ENCODE measurements around the gene CFAP54.
"Not testable (repeated sequence)": the region's sequence is repeated elsewhere in the genome, so short reads cannot be mapped to it uniquely, and the experiment has no call there.

Gene CFAP54

DNA sequence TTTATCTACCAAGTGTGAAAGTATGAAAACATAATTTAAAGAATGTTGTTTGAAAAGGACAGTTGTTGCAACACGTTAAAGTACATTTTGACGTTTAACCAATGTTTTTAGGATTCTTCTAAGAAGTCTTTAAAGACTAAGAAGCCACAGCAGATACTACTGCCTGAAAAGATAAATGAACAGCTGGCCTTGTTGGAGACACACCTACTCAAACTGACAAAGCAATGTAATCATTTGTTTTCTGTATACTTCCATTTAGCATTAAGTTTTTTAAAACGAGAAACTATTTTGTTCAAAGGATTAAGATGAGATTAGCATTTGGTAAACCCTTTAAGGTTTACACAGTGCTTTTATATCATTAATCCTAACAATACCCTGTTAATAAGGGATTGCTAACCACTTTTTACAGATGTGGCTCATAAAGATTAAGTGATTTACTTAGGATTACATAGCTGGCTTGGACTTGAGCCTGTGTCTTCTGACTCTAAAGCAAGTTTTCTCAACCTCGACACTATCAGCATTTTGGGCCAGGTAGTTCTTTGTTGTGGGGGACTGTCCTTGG lies 134.4 kb downstream of the CFAP54 start:
- Histone ChIP-seq H3K4me1 (ENCODE audit: insufficient read depth, low read length) (no peaks in the 10 kb centered on the region), H3K36me3 (ENCODE audit: insufficient read depth, low read length) (no peaks in the 10 kb centered on the region), H2AFZ (ENCODE audit: low read depth, low read length) (no peak overlapping the region), H3K4me3 (ENCODE audit: low read length) (no peak overlapping the region), H3K9me3 (ENCODE audit: low read length) (no peaks in the 10 kb centered on the region), H3K27me3 (ENCODE audit: insufficient read depth, low read length) (no peaks in the 10 kb centered on the region)

DNA sequence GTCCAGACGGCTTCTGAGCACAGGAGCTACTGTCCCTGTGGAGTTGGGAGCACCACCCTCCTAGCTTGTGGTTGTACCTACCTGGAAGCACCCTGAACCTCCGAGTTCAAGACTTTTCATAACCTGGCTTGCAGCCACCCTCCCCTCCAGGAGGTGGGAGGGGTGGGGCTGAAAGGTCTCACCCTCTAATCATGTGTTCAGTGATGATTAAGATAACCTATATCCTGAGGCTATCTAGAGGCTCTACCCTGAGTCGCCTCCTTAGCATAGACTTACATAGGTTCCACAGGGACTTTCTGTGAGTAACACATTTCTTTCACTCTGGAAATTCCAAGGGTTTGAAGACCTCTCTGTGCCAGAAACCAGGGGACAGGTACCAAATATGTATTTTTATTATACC lies 146.5 kb downstream of the CFAP54 start:
- no peaks in the 10 kb centered on the region for H3K4me1 ChIP-seq (ENCODE audit: insufficient read depth, low read length)
- H2AFZ ChIP-seq (ENCODE audit: low read depth, low read length), result no peak overlapping the region
- no peaks in the 10 kb centered on the region for H3K9me3 ChIP-seq (ENCODE audit: low read length)
- H3K4me3 ChIP-seq (ENCODE audit: low read length), result no peak overlapping the region
- H3K36me3 ChIP-seq (ENCODE audit: insufficient read depth, low read length), result no peaks in the 10 kb centered on the region
- H3K27me3 ChIP-seq (ENCODE audit: insufficient read depth, low read length), result no peaks in the 10 kb centered on the region

DNA sequence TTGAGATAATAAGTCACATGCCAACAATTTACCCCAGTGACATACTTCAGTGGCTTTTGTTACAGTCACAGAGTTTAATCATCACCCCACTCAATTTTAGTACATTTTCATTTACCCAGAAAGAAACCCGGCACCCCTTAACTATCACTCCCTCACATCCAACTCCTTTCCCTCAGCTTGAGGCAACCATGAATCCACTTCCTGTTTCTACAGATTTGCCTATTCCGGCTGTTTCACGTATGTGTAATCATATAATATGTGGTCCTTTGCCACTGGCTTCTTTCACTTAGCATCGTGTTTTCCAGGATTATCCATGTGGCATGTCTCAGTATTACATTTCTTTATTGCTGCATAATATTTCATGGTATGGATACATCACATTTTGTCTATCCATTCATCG lies 147.5 kb downstream of the CFAP54 start:
- Histone ChIP-seq H2AFZ (ENCODE audit: low read depth, low read length) (no peak overlapping the region), H3K36me3 (ENCODE audit: insufficient read depth, low read length) (no peaks in the 10 kb centered on the region), H3K27me3 (ENCODE audit: insufficient read depth, low read length) (no peaks in the 10 kb centered on the region), H3K4me1 (ENCODE audit: insufficient read depth, low read length) (no peaks in the 10 kb centered on the region), H3K9me3 (ENCODE audit: low read length) (no peaks in the 10 kb centered on the region), H3K4me3 (ENCODE audit: low read length) (no peak overlapping the region)

DNA sequence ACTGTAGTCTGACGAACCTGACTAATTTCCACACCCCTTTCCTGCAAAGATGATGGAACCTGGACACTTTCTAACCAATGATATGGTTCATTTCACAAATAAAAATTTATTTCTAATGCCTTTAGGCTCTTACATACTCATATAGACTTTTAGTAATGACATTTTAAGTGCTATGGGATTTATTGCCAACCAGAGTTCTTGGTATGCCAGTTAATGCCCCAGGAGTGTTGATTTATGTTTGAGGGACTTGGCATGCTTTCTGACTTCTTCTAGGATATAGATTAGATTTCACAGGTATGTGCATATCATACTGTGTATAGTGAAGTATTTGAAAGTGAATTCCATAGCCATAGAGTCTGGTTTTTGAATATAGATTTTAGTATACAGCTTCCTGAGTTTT lies 159.5 kb downstream of the CFAP54 start:
- Histone ChIP-seq H3K9me3 (ENCODE audit: low read length) (no peaks in the 10 kb centered on the region), H3K4me3 (ENCODE audit: low read length) (no peak overlapping the region), H3K4me1 (ENCODE audit: insufficient read depth, low read length) (no peaks in the 10 kb centered on the region), H3K36me3 (ENCODE audit: insufficient read depth, low read length) (no peaks in the 10 kb centered on the region), H3K27me3 (ENCODE audit: insufficient read depth, low read length) (peaks cover 3% of the 10 kb centered on the region), H2AFZ (ENCODE audit: low read depth, low read length) (no peak overlapping the region)

DNA sequence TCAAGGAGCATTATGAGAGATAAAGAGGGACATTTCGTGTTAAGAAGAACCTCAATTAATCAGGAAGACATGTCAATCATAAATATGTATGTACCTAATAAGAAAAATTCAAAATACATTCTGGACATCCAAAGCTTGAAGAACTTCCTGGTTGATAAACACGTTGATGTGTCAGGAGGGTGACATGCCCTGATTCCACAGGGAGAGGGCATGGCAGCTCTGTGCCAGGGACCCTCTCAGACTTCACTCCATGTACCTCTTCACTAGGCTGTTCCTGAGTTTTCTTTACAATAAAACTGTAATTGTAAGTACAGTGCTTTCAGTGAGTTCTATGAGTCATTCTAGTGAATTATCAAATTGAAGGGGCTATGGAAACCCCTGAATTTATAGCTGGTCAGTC lies 163.5 kb downstream of the CFAP54 start:
- Histone ChIP-seq H3K9me3 (ENCODE audit: low read length) (no peaks in the 10 kb centered on the region), H3K27me3 (ENCODE audit: insufficient read depth, low read length) (peaks cover 3% of the 10 kb centered on the region), H3K4me3 (ENCODE audit: low read length) (no peak overlapping the region), H3K36me3 (ENCODE audit: insufficient read depth, low read length) (no peaks in the 10 kb centered on the region), H2AFZ (ENCODE audit: low read depth, low read length) (no peak overlapping the region), H3K4me1 (ENCODE audit: insufficient read depth, low read length) (no peaks in the 10 kb centered on the region)

DNA sequence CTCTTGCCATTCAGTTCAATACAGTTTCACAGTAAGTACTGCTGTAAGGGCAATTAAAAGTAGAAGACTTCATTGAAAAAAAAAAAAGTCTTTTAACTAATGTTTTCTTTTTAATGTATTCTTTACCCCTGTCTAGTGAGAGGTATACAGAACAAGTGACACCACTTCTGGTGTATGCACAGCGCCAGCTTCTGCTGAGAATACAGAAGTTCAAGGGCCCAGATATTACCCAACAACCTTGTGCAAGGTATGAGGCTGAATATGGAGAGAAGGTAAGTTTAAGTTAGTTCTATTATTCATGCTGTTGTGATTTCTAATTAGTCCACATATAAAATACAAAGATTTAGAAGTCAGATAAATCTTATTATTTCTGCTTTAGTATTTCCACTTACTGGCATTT lies 168.7 kb downstream of the CFAP54 start:
- Histone ChIP-seq H3K36me3 (ENCODE audit: insufficient read depth, low read length) (no peaks in the 10 kb centered on the region), H3K9me3 (ENCODE audit: low read length) (no peaks in the 10 kb centered on the region), H2AFZ (ENCODE audit: low read depth, low read length) (no peak overlapping the region), H3K4me1 (ENCODE audit: insufficient read depth, low read length) (no peaks in the 10 kb centered on the region), H3K27me3 (ENCODE audit: insufficient read depth, low read length) (no peaks in the 10 kb centered on the region), H3K4me3 (ENCODE audit: low read length) (no peak overlapping the region)

DNA sequence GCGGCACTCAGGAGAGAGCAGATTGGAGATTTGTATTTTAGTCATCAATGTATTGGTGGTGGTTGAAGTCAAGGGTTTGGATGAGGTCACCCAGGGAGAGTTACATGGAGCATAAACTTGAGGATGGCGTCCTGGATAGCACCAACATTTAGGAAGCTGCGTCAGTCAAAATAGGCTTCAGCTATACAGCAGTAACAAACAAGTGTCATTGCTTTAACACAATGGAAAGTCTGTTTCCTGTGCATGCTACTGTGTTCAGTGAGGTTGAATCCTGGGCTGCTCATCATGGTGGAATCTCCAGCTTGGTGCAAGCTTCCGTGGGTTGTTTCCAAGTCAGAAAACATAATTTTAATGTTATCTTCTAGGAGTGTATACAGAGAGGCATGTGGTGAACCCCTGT lies 180.4 kb downstream of the CFAP54 start:
- Histone ChIP-seq H3K9me3 (ENCODE audit: low read length) (no peaks in the 10 kb centered on the region), H3K4me3 (ENCODE audit: low read length) (no peak overlapping the region), H3K4me1 (ENCODE audit: insufficient read depth, low read length) (no peaks in the 10 kb centered on the region)

DNA sequence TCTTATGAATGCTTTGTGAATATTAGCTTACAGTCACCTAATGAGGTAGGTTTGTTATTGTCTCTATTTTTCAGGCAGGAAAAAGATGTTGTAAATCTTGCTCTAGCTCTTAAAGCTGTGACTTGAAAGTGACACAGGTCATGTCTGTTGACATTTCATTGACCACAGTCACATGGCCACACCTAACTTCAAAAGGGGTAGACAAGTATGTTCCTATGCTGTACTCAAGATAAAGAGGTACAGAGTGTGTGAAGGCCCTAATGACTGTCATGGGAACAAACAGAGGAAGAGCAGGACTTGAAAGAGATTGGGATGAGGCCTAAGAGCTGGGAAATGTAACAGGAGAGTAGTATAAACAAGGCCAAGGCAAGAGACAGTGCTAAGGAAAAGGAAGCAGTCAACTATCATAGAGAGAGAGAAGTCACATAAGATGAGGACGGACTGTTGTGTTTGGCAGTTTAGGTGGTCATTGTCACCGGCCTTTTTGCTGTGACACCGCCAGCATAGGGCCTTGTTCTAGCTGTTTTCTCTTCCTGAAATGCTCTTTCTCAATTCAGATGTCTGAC lies 181.0 kb downstream of the CFAP54 start:
- no peak overlapping the region for H2AFZ ChIP-seq (ENCODE audit: low read depth, low read length)
- H3K27me3 ChIP-seq (ENCODE audit: insufficient read depth, low read length), result no peaks in the 10 kb centered on the region
- H3K4me3 ChIP-seq (ENCODE audit: low read length), result no peak overlapping the region
- no peaks in the 10 kb centered on the region for H3K9me3 ChIP-seq (ENCODE audit: low read length)
- H3K36me3 ChIP-seq (ENCODE audit: insufficient read depth, low read length), result no peaks in the 10 kb centered on the region
- no peaks in the 10 kb centered on the region for H3K4me1 ChIP-seq (ENCODE audit: insufficient read depth, low read length)

More for the DNA sequence above, 180.4 kb downstream of the CFAP54 start:
- Histone ChIP-seq H2AFZ (ENCODE audit: low read depth, low read length) (no peak overlapping the region), H3K36me3 (ENCODE audit: insufficient read depth, low read length) (no peaks in the 10 kb centered on the region), H3K27me3 (ENCODE audit: insufficient read depth, low read length) (no peaks in the 10 kb centered on the region)

DNA sequence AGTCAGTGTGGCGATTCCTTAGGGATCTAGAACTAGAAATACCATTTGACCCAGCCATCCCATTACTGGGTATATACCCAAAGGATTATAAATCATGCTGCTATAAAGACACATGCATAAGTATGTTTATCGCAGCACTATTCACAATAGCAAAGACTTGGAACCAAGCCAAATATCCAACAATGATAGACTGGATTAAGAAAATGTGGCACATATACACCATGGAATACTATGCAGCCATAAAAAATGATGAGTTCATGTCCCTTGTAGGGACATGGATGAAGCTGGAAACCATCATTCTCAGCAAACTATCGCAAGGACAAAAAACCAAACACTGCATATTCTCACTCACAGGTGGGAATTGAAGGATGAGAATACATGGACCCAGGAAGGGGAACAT lies 186.1 kb downstream of the CFAP54 start:
- H3K36me3 ChIP-seq (ENCODE audit: insufficient read depth, low read length); H3K4me3 ChIP-seq (ENCODE audit: low read length); H3K9me3 ChIP-seq (ENCODE audit: low read length); H2AFZ ChIP-seq (ENCODE audit: low read depth, low read length); H3K27me3 ChIP-seq (ENCODE audit: insufficient read depth, low read length); H3K4me1 ChIP-seq (ENCODE audit: insufficient read depth, low read length): not testable (repeated sequence)

DNA sequence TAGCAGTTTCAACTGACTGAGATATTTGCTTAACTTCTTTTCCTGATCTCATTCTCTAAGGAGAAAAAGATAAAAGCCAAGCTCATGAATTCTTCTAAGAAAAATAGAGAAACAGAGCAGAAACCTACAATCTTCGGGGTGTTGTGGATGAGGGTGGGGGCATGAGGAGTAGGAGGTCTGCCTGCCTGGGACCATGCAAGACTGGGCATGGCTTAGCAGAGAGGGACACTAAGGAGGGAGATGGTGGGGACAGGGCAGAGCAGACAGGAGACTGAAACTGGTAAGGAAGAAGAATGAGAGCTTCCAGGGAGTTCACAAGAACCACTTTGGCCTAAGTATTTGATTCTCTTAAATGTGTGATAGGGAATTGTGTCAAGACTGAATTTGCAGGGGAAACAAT lies 188.0 kb downstream of the CFAP54 start:
- H3K27me3 ChIP-seq (ENCODE audit: insufficient read depth, low read length), result no peaks in the 10 kb centered on the region
- H2AFZ ChIP-seq (ENCODE audit: low read depth, low read length), result no peak overlapping the region
- no peaks in the 10 kb centered on the region for H3K9me3 ChIP-seq (ENCODE audit: low read length)
- H3K36me3 ChIP-seq (ENCODE audit: insufficient read depth, low read length), result no peaks in the 10 kb centered on the region
- H3K4me3 ChIP-seq (ENCODE audit: low read length), result no peak overlapping the region
- no peaks in the 10 kb centered on the region for H3K4me1 ChIP-seq (ENCODE audit: insufficient read depth, low read length)

DNA sequence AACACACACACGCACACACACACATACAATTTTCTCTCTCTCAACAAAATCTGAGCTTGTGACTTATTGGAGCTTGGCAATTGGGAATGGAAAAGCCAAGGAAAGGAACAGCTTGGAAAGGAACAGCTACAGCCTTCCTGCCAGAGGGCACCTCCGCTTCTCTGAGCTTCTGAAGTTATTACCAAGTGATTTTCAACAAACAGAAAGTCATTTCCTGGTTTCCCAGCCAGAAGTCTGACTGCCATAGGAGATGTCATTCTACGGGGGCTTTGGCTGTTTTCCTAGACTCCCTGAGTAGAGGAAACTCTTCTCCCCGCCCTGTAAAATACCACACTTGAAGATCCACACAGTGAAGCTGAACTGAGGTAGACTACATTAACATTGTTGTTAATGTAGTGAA lies 198.3 kb downstream of the CFAP54 start:
- Histone ChIP-seq H2AFZ (ENCODE audit: low read depth, low read length) (no peak overlapping the region), H3K27me3 (ENCODE audit: insufficient read depth, low read length) (no peaks in the 10 kb centered on the region), H3K4me1 (ENCODE audit: insufficient read depth, low read length) (no peaks in the 10 kb centered on the region), H3K36me3 (ENCODE audit: insufficient read depth, low read length) (no peaks in the 10 kb centered on the region), H3K9me3 (ENCODE audit: low read length) (no peaks in the 10 kb centered on the region), H3K4me3 (ENCODE audit: low read length) (no peak overlapping the region)

DNA sequence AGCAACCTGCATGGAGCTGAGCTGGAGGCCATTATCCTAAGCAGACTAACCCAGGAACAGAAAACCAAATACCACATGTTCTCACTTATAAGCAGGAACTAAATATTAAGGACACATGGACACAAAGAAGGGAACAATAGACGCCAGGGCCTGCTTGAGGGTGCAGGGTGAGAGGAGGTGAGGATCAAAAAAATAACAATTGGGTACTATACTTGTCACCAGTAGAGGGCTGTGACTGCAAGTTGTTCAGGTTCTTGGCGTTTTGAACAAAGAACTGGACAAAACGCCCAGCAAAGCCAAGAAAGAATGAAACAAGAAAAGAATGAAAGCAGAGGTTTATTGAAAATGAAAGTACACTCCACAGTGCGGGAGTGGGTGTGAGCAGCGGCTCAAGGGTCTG lies 209.1 kb downstream of the CFAP54 start:
- Histone ChIP-seq H3K36me3 (ENCODE audit: insufficient read depth, low read length) (no peaks in the 10 kb centered on the region), H3K27me3 (ENCODE audit: insufficient read depth, low read length) (no peaks in the 10 kb centered on the region), H2AFZ (ENCODE audit: low read depth, low read length) (no peak overlapping the region), H3K4me3 (ENCODE audit: low read length) (no peak overlapping the region), H3K9me3 (ENCODE audit: low read length) (no peaks in the 10 kb centered on the region), H3K4me1 (ENCODE audit: insufficient read depth, low read length) (no peaks in the 10 kb centered on the region)

DNA sequence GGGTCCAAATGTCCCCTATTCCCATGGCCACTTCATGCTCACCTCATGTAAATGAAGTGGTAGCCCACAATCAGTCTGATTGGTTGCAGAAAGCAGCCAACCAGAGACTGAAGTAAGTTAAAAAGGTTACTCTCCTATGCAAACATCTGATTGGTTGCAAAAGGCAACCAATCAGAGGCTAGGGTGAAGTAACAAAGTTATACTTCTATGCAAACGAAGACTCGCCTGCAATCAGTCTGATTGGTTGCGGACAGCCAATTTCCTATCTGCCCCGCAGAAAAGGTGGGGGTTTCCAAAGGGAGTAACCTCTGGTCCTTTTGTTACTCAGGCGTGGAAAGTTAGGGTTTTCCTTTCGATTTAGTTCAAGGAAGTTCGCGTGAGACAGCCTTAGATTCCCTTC lies 209.6 kb downstream of the CFAP54 start:
- H3K36me3 ChIP-seq (ENCODE audit: insufficient read depth, low read length), result no peaks in the 10 kb centered on the region
- no peaks in the 10 kb centered on the region for H3K27me3 ChIP-seq (ENCODE audit: insufficient read depth, low read length)
- H3K9me3 ChIP-seq (ENCODE audit: low read length), result no peaks in the 10 kb centered on the region
- no peak overlapping the region for H2AFZ ChIP-seq (ENCODE audit: low read depth, low read length)
- no peaks in the 10 kb centered on the region for H3K4me1 ChIP-seq (ENCODE audit: insufficient read depth, low read length)
- no peak overlapping the region for H3K4me3 ChIP-seq (ENCODE audit: low read length)

DNA sequence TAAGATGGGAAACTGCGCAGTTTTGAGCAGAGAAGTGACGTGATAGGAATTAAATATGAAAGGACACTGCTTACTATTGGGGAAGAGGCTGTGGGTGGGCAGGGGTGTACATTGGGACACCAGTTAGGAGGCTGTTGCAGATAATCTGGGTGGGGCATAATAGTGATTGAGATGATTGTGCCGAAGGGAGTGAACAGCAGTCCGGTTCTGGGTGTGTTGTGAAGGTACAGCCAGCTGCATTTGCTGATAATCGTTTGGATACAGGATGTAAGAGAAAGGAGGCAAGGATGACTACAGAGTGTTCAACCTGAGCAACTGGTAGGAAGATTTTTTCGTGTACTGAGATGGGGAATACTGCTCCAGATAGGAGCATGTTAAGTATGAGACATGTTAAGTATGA lies 212.5 kb downstream of the CFAP54 start:
- H3K36me3 ChIP-seq (ENCODE audit: insufficient read depth, low read length), result no peaks in the 10 kb centered on the region

More for the DNA sequence above, 212.5 kb downstream of the CFAP54 start:
- Histone ChIP-seq H3K4me1 (ENCODE audit: insufficient read depth, low read length) (peaks cover 5% of the 10 kb centered on the region), H3K9me3 (ENCODE audit: low read length) (no peaks in the 10 kb centered on the region), H3K4me3 (ENCODE audit: low read length) (no peak overlapping the region), H2AFZ (ENCODE audit: low read depth, low read length) (no peak overlapping the region), H3K27me3 (ENCODE audit: insufficient read depth, low read length) (no peaks in the 10 kb centered on the region)
